ENCODE measurements around the gene PBX4. TPM values are rescaled to one million over a fixed set of nuclear protein-coding genes. Genes with fewer than 3 reads are reported as not detected.

PBX4 gene
- total and polyA plus RNA-seq, 2 donors (not counting 3 experiments of a cell fraction or from before 2014, with no cell fraction given): not detected

- dilution Hi-C loops (cut with MboI; ENCODE audit: extremely low pct_ligation_motif_present, low sequenced_read_pairs): no loop called here
- H3K4me2 ChIP-seq (ENCODE audit: insufficient read depth, low read length): peak overlapping the region; percentile 76
- intact Hi-C loops (cut with micrococcal nuclease): loop anchor here (1.0 to 10.0 kb wide), 3 partner anchors 113 to 242 kb away; partner anchors contain the start of gene ZNF93
- DNase-seq (ENCODE audit: low read depth, low spot score): no peak
- peak overlapping the region; percentile 84 for H3K9ac ChIP-seq (replicated peaks; ENCODE audit: extremely low read depth, insufficient read depth, low read length)
- H3K79me2 ChIP-seq (ENCODE audit: control insufficient read depth, insufficient read depth, low read length): peaks cover 22% of the 10 kb centered on the region
- H3K27ac ChIP-seq (ENCODE audit: insufficient read depth, low read depth, low read length): peak overlapping the region; percentile 77
- CTCF ChIA-PET: interaction anchor here (1.1 to 1.7 kb wide), 2 partner anchors 9 to 12 kb away, joined by 3 to 6 read pairs; no protein-coding TSS in a partner anchor
- TF ChIP-seq CTCF (IDR thresholded peaks at IDR 0.05; ENCODE audit: extremely low read depth in 1 of 2, insufficient read depth in 1 of 2, low read depth in 1 of 2, low read length in 2 of 2): no peak
- no peak for TF ChIP-seq MYC (IDR thresholded peaks at IDR 0.05; ENCODE audit: low read depth, low read length)
- TF ChIP-seq POLR2AphosphoS5 (IDR thresholded peaks at IDR 0.05; ENCODE audit: insufficient read depth, low read depth, low read length): no peak
- no peak for TF ChIP-seq POLR2A (IDR thresholded peaks at IDR 0.05; ENCODE audit: low read depth, low read length)
- no peak for TF ChIP-seq EZH2 (IDR thresholded peaks at IDR 0.05; ENCODE audit: borderline replicate concordance, low read depth, low read length, severe bottlenecking)
- TF ChIP-seq GATA2 (IDR thresholded peaks at IDR 0.05; ENCODE audit: insufficient read depth, insufficient read length, low read depth, low read length): no peak
- no peak for TF ChIP-seq MAX (IDR thresholded peaks at IDR 0.05; ENCODE audit: insufficient read depth, insufficient read length)
- TF ChIP-seq FOS (IDR thresholded peaks at IDR 0.05; ENCODE audit: borderline replicate concordance, insufficient read depth, low read length): no peak
- TF ChIP-seq JUN (IDR thresholded peaks at IDR 0.05; ENCODE audit: borderline replicate concordance, insufficient read depth, insufficient read length, low read depth): no peak
- H3K4me1 ChIP-seq (ENCODE audit: control insufficient read depth, extremely low read depth, insufficient read depth, low read length): peaks cover 3% of the 10 kb centered on the region
- peaks cover 5 to 10% of the 10 kb centered on the region in 2 experiments for H3K36me3 ChIP-seq (ENCODE audit: control insufficient read depth in 2 of 2, extremely low read depth in 1 of 2, insufficient read depth in 2 of 2, low read length in 2 of 2)
- no peaks in the 10 kb centered on the region for H3K9me3 ChIP-seq (replicated peaks; ENCODE audit: control insufficient read depth, insufficient read depth, low read length)
- H3K4me3 ChIP-seq (replicated peaks in 1 of 3; ENCODE audit: insufficient read depth in 1 of 3, low read depth in 1 of 3, low read length in 3 of 3): peak overlapping the region; percentile 3 to 57 (median 56)
- POLR2A ChIA-PET: no interaction called here
- FAIRE-seq: no peak
- H3K27me3 ChIP-seq (ENCODE audit: control insufficient read depth in 2 of 2, insufficient read depth in 2 of 2, low read length in 2 of 2): no peaks in the 10 kb centered on the region
- no peaks in the 10 kb centered on the region for H4K20me1 ChIP-seq (replicated peaks; ENCODE audit: control insufficient read depth, extremely low read depth, insufficient read depth, low read length)
- peak overlapping the region; percentile 67 for H2AFZ ChIP-seq (ENCODE audit: low read depth, low read length)
- no peaks in the 10 kb centered on the region for H3K9me1 ChIP-seq (replicated peaks; ENCODE audit: control insufficient read depth, extremely low read depth, insufficient read depth, low read length)
- no TSS peak for BruUV-seq (replicated peaks)
Measured at GRCh38 chr19:19662871-19663255, 44.4 kb upstream of the PBX4 start.
